K562 (cell line): Measurements from ENCODE around the gene TMED7. TPM values are rescaled to one million over a fixed set of nuclear protein-coding genes. Genes with fewer than 3 reads are reported as not detected.

Experiments
- ATAC-seq: fragments of 200-7000 bp; cut with Tn5 transposase; 3 replicates; pipeline ENCODE4 v1.9.1; 2020; ENCODE audit warnings: moderate library complexity
- BruUV-seq: library from RNA; stranded (reverse); fragments of 400-500 nt; replicated peaks from 2 replicates; lab custom pipeline; 2021; lab: Mats Ljungman, UMichigan
- CTCF ChIA-PET: fragments of 300-600 bp; formaldehyde crosslinking; extraction: SDS; loops from one replicate; lab custom pipeline; 2021; ENCODE audit warnings: low intra/inter-chr PET ratio; lab: Yijun Ruan, JAX
- POLR2A ChIA-PET: fragments of 300-600, 350-650 bp; sonication (Branson Sonifier 250); formaldehyde crosslinking; extraction: SDS; loops from one replicate; lab custom pipeline; 2021; ENCODE audit warnings: antibody characterized with exemption, inconsistent platforms; lab: Yijun Ruan, JAX
- DNase-seq, 4 experiments: peaks; one replicate each; pipeline versions ENCODE4 v3.0.0 to v3.0.0-alpha.2; 2011 to 2018; ENCODE audit warnings: low spot score in 3 of 4, mixed read lengths in 3 of 4; ENCODE audit errors: extremely low read depth in 1 of 4
- FAIRE-seq: peaks from 2 replicates; lab custom pipeline; 2011; peaks lifted over from hg19 to GRCh38; lab: Jason Lieb, UNC
- H2AFZ ChIP-seq: 2 replicates; pipeline ENCODE4 v1.6.0; 2011; ENCODE audit warnings: low read depth, low read length, control low read depth, inconsistent platforms
- H3K27ac ChIP-seq: fragments of 200-600 bp; 3 replicates; pipeline ENCODE4 v1.8.0; 2011; ENCODE audit warnings: low read depth, mild to moderate bottlenecking, control low read depth, inconsistent platforms, low read length, moderate library complexity, mixed read lengths; ENCODE audit errors: extremely low read depth
- H3K27me3 ChIP-seq, 2 experiments: fragments of 300-600 bp in 1 of 2; 2 replicates in 1 of 2; 3 replicates in 1 of 2; pipeline versions ENCODE4 v1.6.0 to v1.8.0; 2011; ENCODE audit warnings: inconsistent platforms in 2 of 2, low read length in 2 of 2, mild to moderate bottlenecking in 1 of 2, mixed read lengths in 1 of 2, moderate library complexity in 1 of 2; ENCODE audit not compliant: control insufficient read depth in 2 of 2, insufficient read depth in 2 of 2
- H3K36me3 ChIP-seq: fragments of 300-600 bp; 3 replicates; pipeline ENCODE4 v1.8.0; 2011; ENCODE audit warnings: mild to moderate bottlenecking, low read length, inconsistent platforms; ENCODE audit not compliant: control insufficient read depth, insufficient read depth
- H3K4me1 ChIP-seq, 2 experiments: fragments of 200-600 bp in 1 of 2; replicated peaks in 1 of 2; 2 replicates in 1 of 2; 3 replicates in 1 of 2; pipeline versions ENCODE4 v1.5.1 to v1.8.0; 2011; ENCODE audit warnings: inconsistent platforms in 2 of 2, low read length in 2 of 2, mild to moderate bottlenecking in 1 of 2, mixed read lengths in 1 of 2, moderate library complexity in 1 of 2; ENCODE audit not compliant: control insufficient read depth in 2 of 2, insufficient read depth in 2 of 2
- H3K4me2 ChIP-seq: 2 replicates; pipeline ENCODE4 v1.6.1; 2011; ENCODE audit warnings: low read length, control low read depth, inconsistent platforms, mixed read lengths; ENCODE audit not compliant: insufficient read depth
- H3K4me3 ChIP-seq: fragments of 200-600 bp; sonication (generic), shearing (Covaris generic); 2 replicates; pipeline ENCODE4 v1.5.1; 2016; ENCODE audit warnings: control low read depth, inconsistent platforms
- H3K79me2 ChIP-seq: fragments of 200-600 bp; 3 replicates; pipeline ENCODE4 v1.8.0; 2011; ENCODE audit warnings: low read length, inconsistent platforms; ENCODE audit not compliant: control insufficient read depth, insufficient read depth
- H3K9ac ChIP-seq, 2 experiments: 2 replicates each; pipeline versions ENCODE4 v1.6.0 to v1.6.1; 2011; ENCODE audit warnings: low read depth in 2 of 2, low read length in 2 of 2, control low read depth in 1 of 2, inconsistent platforms in 1 of 2, mild to moderate bottlenecking in 1 of 2, mixed read lengths in 1 of 2; ENCODE audit not compliant: insufficient read depth in 1 of 2
- H3K9me1 ChIP-seq: one replicate; pipeline ENCODE4 v1.6.0; 2011; ENCODE audit warnings: inconsistent platforms, mild to moderate bottlenecking, low read length, moderate library complexity; ENCODE audit not compliant: control insufficient read depth, insufficient read depth
- H3K9me3 ChIP-seq: replicated peaks from 2 replicates; pipeline ENCODE4 v1.5.1; 2011; ENCODE audit warnings: low read depth, low read length, inconsistent platforms; ENCODE audit not compliant: control insufficient read depth, insufficient read depth
- H4K20me1 ChIP-seq: replicated peaks from 2 replicates; pipeline ENCODE4 v1.6.1; 2011; ENCODE audit warnings: low read length, inconsistent platforms, mixed read lengths; ENCODE audit not compliant: control insufficient read depth, insufficient read depth
- HEY1 ChIP-seq: fragments of 250-450 bp; sonication (Bioruptor Pico); IDR thresholded peaks from 2 replicates; pipeline ENCODE4 v1.5.0; 2020; ENCODE audit warnings: mild to moderate bottlenecking, moderate library complexity, borderline replicate concordance
- MYC ChIP-seq, 2 experiments: fragments of 250-450 bp in 1 of 2; sonication (Bioruptor Pico) in 1 of 2; IDR thresholded peaks; 2 replicates each; pipeline versions ENCODE4 v1.5.1 to v1.6.1; 2012 to 2021; ENCODE audit warnings: low read depth in 2 of 2, borderline replicate concordance in 1 of 2, improper control_type of control experiment in 1 of 2, low read length in 1 of 2, mild to moderate bottlenecking in 1 of 2, moderate library complexity in 1 of 2
- RBM34 ChIP-seq: fragments of 200-400 bp; formaldehyde crosslinking; IDR thresholded peaks from 2 replicates; pipeline ENCODE4 v1.6.1; 2018; ENCODE audit warnings: low read length, borderline replicate concordance; ENCODE audit not compliant: insufficient read depth
- SMAD4 ChIP-seq: fragments of 250-450 bp; sonication (Bioruptor Pico); conservative IDR thresholded peaks from 2 replicates; pipeline ENCODE4 v1.8.0; 2021; ENCODE audit warnings: inconsistent platforms, mild to moderate bottlenecking, moderate library complexity
- TEAD4 ChIP-seq, 2 experiments: sonication (generic) in 1 of 2; formaldehyde crosslinking in 1 of 2; IDR thresholded peaks; 2 replicates each; pipeline versions ENCODE4 v1.6.1 to v1.8.0; 2012 to 2022; ENCODE audit warnings: borderline replicate concordance in 1 of 2, inconsistent platforms in 1 of 2, low read length in 1 of 2, mild to moderate bottlenecking in 1 of 2, missing genetic modification reagents in 1 of 2
- WGBS: fragments of 100-300 bp; shearing (Covaris generic); methylation state at CpG from one replicate; pipeline ENCODE4 v1.1.6; 2016; ENCODE audit warnings: low coverage, mixed read lengths; ENCODE audit not compliant: insufficient coverage; ENCODE audit errors: missing lambda C conversion rate; 5-methylcytosine and 5-hydroxymethylcytosine counted together
- in situ Hi-C: fragments of 300-500 bp; cut with MboI; formaldehyde crosslinking; loops from 4 replicates; pipeline ENCODE4 v1.15.0; 2018; ENCODE audit warnings: inconsistent platforms, mixed read lengths
- intact Hi-C: fragments of 100-400 bp; cut with micrococcal nuclease; formaldehyde crosslinking; loops from 2 replicates; pipeline ENCODE4 v1.14.2; 2022
- polyA plus RNA-seq, 8 experiments: library from polyadenylated mRNA; depleted of rRNA in 4 of 8; stranded (reverse) in 5 of 8; unstranded in 3 of 8; fragments of >200 nt; fragmentation: Nextera tagmentation in 2 of 8; fragmentation: Illumina TruSeq in 1 of 8; extraction: Ambion mirVana in 2 of 8; extraction: Trizol in 1 of 8; gene quantifications; 2 replicates each; pipeline versions ENCODE4 v1.2.1 to v1.2.3, GENCODE V29; 2011 to 2014; ENCODE audit warnings: inconsistent platforms in 1 of 8, missing spikeins in 1 of 8
- total RNA-seq, 7 experiments: library from RNA; depleted of rRNA in 6 of 7; stranded (reverse); fragments of >200 nt in 6 of 7; fragmentation: Illumina TruSeq in 2 of 7; extraction: Trizol in 2 of 7; gene quantifications; 2 replicates each; pipeline versions ENCODE4 v1.2.1 to v1.2.3, GENCODE V29; 2011 to 2021; ENCODE audit warnings: low replicate concordance in 1 of 7
- TF ChIP-seq, protein P1 (sequence below): fragments of 200-400 bp; formaldehyde crosslinking; IDR thresholded peaks from 2 replicates; pipeline ENCODE4 v1.6.1; 2017; ENCODE audit warnings: mild to moderate bottlenecking, low read depth, low read length, moderate library complexity
- TF ChIP-seq, protein P2 (sequence below): fragments of 250-450 bp; sonication (Bioruptor Pico); IDR thresholded peaks from 2 replicates; pipeline ENCODE4 v1.4.0; 2020
- TF ChIP-seq, protein P3 (sequence below): fragments of 250-450 bp; sonication (Bioruptor Pico); IDR thresholded peaks from 2 replicates; pipeline ENCODE4 v1.8.0; 2022; ENCODE audit warnings: inconsistent platforms

TMED7 gene
- total and polyA plus RNA-seq, 9 of the 15 experiments (the other 6 are each of a cell fraction or from before 2014, with no cell fraction given), result 15.9 to 93.4 (median 41.7) TPM

DNA sequence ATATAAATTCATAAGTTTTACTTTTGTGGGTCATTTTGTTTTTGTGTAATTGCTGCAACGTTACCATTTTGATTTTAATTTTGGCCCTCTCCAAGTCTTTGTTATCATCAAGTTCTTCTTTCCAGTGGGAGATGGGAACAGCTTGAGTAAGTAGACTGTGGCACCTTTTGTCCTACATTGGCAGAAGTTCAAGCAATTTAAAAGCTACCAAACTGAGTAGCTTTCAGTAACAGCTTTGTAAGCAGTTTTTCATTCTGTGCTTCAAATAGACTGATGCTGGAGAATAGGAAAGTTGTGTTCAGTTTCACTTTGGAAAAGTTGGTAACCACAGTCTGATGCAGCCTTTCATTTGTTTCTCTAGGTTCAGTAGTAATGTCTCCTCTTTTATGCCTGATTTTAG, 47.8 kb upstream of the TMED7 start (continued):
- TF ChIP-seq, protein P1, sequence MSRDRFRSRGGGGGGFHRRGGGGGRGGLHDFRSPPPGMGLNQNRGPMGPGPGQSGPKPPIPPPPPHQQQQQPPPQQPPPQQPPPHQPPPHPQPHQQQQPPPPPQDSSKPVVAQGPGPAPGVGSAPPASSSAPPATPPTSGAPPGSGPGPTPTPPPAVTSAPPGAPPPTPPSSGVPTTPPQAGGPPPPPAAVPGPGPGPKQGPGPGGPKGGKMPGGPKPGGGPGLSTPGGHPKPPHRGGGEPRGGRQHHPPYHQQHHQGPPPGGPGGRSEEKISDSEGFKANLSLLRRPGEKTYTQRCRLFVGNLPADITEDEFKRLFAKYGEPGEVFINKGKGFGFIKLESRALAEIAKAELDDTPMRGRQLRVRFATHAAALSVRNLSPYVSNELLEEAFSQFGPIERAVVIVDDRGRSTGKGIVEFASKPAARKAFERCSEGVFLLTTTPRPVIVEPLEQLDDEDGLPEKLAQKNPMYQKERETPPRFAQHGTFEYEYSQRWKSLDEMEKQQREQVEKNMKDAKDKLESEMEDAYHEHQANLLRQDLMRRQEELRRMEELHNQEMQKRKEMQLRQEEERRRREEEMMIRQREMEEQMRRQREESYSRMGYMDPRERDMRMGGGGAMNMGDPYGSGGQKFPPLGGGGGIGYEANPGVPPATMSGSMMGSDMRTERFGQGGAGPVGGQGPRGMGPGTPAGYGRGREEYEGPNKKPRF, result no peak
- no peak for TF ChIP-seq TEAD4 (IDR thresholded peaks at IDR 0.05; ENCODE audit: low read length)
- TF ChIP-seq TEAD4 (CRISPR knock-in tag; IDR thresholded peaks at IDR 0.05; ENCODE audit: borderline replicate concordance), result no peak
- no peak for TF ChIP-seq SMAD4 (CRISPR knock-in tag)
- TF ChIP-seq, protein P2, sequence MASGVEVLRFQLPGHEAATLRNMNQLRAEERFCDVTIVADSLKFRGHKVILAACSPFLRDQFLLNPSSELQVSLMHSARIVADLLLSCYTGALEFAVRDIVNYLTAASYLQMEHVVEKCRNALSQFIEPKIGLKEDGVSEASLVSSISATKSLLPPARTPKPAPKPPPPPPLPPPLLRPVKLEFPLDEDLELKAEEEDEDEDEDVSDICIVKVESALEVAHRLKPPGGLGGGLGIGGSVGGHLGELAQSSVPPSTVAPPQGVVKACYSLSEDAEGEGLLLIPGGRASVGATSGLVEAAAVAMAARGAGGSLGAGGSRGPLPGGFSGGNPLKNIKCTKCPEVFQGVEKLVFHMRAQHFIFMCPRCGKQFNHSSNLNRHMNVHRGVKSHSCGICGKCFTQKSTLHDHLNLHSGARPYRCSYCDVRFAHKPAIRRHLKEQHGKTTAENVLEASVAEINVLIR (CRISPR knock-in tag), result no peak

DNA sequence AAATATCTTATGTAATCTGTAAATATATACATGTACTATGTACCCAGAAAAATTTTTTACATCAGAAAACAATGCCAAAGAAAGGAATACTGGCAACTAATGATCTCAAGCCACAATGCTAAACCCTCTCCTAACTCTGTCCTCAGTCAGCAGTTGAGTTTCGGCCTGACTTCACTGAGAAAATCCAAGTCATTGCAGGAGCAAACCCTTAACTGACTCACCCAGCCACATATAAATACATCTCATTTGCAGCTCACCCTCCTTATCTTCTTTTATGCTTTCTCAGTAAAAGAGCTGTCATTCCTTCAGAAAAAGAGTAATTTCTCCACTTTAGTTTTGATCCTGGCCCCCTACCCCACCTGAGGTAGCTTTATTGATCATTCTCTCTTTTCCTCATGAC, 46.1 kb upstream of the TMED7 start:
- 6% methylated on average over 1 of the region's 1 CpG for WGBS
- Histone ChIP-seq H3K4me1 (no peaks in the 10 kb centered on the region), H4K20me1 (no peaks in the 10 kb centered on the region), H3K27me3 (no peaks in the 10 kb centered on the region), H3K36me3 (no peaks in the 10 kb centered on the region), H3K9me3 (no peaks in the 10 kb centered on the region), H3K27ac (no peak overlapping the region), H3K4me2 (no peak overlapping the region), H2AFZ (no peak overlapping the region), H3K4me3 (no peak overlapping the region), H3K9ac (no peak overlapping the region), H3K79me2 (no peaks in the 10 kb centered on the region), H3K9me1 (no peaks in the 10 kb centered on the region)
- DNase-seq (no peak), FAIRE-seq (no peak), ATAC-seq (no peak)
- in situ Hi-C loops, result no loop called here
- intact Hi-C loops, result no loop called here
- BruUV-seq, result no TSS peak
- ChIA-PET POLR2A (no interaction called here), CTCF (no interaction called here)
- TF ChIP-seq, protein P3, sequence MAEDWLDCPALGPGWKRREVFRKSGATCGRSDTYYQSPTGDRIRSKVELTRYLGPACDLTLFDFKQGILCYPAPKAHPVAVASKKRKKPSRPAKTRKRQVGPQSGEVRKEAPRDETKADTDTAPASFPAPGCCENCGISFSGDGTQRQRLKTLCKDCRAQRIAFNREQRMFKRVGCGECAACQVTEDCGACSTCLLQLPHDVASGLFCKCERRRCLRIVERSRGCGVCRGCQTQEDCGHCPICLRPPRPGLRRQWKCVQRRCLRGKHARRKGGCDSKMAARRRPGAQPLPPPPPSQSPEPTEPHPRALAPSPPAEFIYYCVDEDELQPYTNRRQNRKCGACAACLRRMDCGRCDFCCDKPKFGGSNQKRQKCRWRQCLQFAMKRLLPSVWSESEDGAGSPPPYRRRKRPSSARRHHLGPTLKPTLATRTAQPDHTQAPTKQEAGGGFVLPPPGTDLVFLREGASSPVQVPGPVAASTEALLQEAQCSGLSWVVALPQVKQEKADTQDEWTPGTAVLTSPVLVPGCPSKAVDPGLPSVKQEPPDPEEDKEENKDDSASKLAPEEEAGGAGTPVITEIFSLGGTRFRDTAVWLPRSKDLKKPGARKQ, result no peak
- TF ChIP-seq HEY1 (CRISPR knock-in tag) (no peak), RBM34 (no peak), MYC (IDR thresholded peaks at IDR 0.05; ENCODE audit: low read depth, low read length) (no peak), MYC (CRISPR knock-in tag; IDR thresholded peaks at IDR 0.05; ENCODE audit: borderline replicate concordance, low read depth) (no peak)
